Tibial nerve (tissue), 3 donors: ENCODE data around the gene ZFYVE16.

Source experiments
- POLR2A ChIP-seq, 2 donors: fragments of 450-650 bp; IDR thresholded peaks; one replicate each; pipeline ENCODE4 v1.6.1; 2017; ENCODE audit warnings: antibody characterized with exemption in 2 of 2, mild to moderate bottlenecking in 2 of 2, moderate library complexity in 2 of 2
- TF ChIP-seq, protein P1 (sequence below), 5 experiments: fragments of 200-600 bp in 3 of 5; fragments of 450-650 bp in 2 of 5; sonication (generic) in 3 of 5; IDR thresholded peaks; one replicate each; pipeline ENCODE4 v1.5.1; 2016 to 2019; ENCODE audit warnings: antibody characterized with exemption in 5 of 5, mild to moderate bottlenecking in 3 of 5, moderate library complexity in 2 of 5

DNA sequence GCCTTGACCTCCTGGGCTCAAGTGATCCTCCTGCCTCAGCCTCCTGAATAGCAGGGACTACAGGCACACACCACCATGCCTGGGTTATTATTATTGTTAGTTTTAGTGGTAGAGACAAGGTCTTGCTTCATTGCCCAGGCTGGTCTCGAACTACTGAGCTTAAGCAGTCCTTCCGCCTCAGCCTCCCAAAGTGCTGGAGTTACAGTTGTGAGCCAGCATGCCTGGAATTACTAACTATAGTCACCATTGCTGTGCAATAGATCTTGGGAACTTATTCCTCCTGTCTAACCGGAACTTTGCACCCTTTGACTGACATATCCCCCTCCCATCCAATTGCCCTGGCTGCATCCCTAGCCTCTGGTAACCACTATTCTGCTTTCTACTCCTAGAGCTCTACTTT is 83.4 kb downstream of the ZFYVE16 start:
- TF ChIP-seq, protein P1, sequence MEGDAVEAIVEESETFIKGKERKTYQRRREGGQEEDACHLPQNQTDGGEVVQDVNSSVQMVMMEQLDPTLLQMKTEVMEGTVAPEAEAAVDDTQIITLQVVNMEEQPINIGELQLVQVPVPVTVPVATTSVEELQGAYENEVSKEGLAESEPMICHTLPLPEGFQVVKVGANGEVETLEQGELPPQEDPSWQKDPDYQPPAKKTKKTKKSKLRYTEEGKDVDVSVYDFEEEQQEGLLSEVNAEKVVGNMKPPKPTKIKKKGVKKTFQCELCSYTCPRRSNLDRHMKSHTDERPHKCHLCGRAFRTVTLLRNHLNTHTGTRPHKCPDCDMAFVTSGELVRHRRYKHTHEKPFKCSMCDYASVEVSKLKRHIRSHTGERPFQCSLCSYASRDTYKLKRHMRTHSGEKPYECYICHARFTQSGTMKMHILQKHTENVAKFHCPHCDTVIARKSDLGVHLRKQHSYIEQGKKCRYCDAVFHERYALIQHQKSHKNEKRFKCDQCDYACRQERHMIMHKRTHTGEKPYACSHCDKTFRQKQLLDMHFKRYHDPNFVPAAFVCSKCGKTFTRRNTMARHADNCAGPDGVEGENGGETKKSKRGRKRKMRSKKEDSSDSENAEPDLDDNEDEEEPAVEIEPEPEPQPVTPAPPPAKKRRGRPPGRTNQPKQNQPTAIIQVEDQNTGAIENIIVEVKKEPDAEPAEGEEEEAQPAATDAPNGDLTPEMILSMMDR (IDR thresholded peaks at IDR 0.05) = no peak
- no peak for TF ChIP-seq POLR2A (IDR thresholded peaks at IDR 0.05)
